Esophagus squamous epithelium (tissue), 4 donors: ENCODE data around the gene ZDHHC17.

Experiments
- CTCF ChIP-seq, 6 experiments: fragments of 450-650 bp in 4 of 6; fragments of 200-600 bp in 2 of 6; sonication (generic) in 2 of 6; IDR thresholded peaks; one replicate each; pipeline ENCODE4 v1.5.1; 2016 to 2019; ENCODE audit warnings: antibody characterized with exemption in 6 of 6, mild to moderate bottlenecking in 4 of 6, moderate library complexity in 4 of 6
- POLR2A ChIP-seq, 4 donors: fragments of 450-650 bp; IDR thresholded peaks; one replicate each; pipeline ENCODE4 v1.6.1; 2017; ENCODE audit warnings: antibody characterized with exemption in 4 of 4, mild to moderate bottlenecking in 4 of 4, moderate library complexity in 3 of 4

GRCh38 chr12:76792828-76793227, 28.9 kb downstream of the ZDHHC17 start:
- no peak for TF ChIP-seq POLR2A (IDR thresholded peaks at IDR 0.05)
- no peak for TF ChIP-seq CTCF (IDR thresholded peaks at IDR 0.05)
